Raji (cell line): ENCODE measurements around the gene MYO1G.

Experiments
- POLR2A ChIP-seq: IDR thresholded peaks from 2 replicates; pipeline ENCODE4 v1.6.1; 2011; ENCODE audit warnings: low read depth, low read length, control low read depth; ENCODE audit not compliant: insufficient read depth

MYO1G gene

DNA sequence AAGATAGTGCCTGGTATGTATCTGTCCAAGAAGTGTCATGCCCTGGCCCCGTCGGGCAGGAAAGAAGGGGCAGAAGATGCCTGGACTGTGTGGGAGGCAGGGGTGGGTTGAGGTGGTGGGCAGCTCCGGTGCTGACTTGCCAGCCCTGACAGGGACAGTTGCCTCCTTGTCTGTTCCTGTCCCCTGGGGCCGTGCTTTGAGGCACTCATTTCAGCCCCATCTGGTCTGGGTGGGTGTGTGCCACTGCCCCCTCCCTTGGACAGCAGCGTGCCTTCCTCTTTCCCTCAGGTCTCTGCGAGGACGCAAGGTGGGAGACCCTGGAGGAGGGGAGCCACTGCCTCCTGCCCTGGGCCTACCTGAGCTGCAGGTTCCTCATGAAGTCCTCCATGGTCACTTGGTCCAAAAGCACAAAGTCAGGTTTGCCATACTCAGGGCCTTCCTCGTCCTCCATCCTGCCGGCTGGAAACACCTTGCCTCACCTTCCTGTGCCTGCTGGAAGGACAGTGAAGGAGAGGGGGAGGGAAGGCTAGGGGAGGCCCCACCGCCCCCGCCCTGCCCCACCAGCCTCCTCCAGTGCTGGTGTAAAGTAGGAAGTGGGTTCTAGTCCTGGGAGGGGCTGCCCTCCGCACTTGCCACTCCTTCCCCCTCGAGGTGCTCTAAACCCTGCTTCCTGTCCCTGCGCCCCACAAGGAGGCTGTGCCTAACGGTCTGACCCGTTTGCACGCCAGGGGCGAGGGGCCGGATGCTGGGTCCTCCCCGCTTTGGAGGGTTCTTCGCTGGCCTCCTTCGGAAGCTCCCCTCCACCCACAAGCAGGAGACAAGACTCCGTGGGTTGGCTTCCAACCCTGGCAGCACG lies at the start of gene MYO1G:
Gene MYO1G, minus strand, starts transcription at position 505 of the 856 bp plus-strand sequence. Its CDS starts 54 bp downstream, at position 451.
- peak; percentile 56 for TF ChIP-seq POLR2A

DNA sequence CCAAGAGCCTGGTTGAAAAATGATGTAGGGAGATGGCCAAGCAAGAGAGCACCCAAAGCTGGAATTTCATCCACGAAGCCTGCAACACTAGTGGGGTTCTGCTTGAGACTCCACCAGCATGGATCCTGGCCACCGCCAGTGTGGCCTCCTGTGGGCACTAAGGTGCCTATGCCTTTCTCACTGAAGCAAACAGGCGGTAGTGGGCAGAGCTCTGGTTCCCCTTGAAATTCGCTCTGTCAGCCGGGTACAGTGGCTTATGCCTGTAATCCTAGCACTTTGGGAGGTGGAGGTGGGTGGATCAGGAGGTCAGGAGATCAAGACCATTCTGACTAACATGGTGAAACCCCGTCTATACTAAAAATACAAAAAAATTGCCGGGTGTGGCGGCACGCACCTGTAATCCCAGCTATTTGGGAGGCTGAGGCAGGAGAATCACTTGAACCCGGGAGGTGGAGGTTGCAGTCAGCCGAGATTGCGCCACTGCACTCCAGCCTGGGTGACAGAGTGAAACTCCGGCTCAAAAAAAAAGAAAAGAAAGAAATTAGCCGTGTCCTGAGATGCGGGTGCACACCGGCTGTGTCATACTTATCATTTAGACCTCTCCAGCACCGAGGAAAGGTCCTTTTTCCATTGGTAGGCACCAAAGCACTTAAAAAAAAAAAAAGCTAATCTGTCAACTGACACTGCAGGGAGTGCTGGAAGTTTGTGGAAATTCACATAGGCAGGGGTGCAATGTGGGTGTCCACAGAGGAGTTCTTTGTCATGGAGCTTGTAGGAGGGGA lies 49.5 kb upstream of the MYO1G start:
- no peak for TF ChIP-seq POLR2A

GRCh38 chr7:45027774-45028114 lies 48.9 kb upstream of the MYO1G start:
- TF ChIP-seq POLR2A: no peak

DNA sequence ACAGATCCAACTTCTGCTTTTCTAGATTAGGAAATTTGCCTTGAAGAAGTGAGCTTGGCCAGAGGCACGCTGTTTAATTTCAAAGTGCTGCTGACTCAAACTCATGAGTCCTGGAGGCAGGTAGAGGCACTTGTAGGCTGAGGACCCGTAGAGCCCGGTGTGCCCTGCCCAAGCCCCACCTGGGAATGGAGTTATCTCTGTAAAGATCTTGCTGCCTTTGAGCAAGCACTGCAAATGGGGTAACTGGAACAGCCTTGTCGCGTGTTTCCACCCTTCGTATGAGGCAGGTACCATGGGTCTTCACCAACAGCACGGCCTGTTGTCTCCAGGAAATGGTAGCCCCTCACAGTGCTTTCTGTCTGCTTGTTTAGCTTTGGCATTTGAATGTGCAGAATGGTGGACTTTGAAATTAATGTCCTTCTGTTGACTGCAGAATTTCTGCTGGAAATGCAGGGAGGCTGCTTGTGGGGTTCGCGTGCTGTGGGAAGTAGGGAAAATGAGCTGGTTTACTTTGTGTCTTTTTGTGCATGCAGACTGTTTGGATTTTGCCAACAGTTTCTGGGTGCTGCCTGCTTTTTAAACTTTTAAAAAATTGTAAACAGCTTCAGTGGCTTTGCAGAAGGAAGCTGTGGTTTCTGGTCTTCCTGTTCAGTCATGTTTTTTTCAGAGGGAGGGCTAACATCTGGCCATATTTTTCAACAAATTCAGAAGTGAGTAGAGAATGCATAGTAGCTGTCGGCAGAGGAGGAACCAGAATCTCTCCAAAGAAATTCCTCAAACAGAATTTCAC lies 48.4 kb upstream of the MYO1G start:
- peak; percentile 26; the same call in 1 of the 2 replicates for TF ChIP-seq POLR2A

GRCh38 chr7:45026013-45026412 lies 47.2 kb upstream of the MYO1G start:
- no peak for TF ChIP-seq POLR2A

DNA sequence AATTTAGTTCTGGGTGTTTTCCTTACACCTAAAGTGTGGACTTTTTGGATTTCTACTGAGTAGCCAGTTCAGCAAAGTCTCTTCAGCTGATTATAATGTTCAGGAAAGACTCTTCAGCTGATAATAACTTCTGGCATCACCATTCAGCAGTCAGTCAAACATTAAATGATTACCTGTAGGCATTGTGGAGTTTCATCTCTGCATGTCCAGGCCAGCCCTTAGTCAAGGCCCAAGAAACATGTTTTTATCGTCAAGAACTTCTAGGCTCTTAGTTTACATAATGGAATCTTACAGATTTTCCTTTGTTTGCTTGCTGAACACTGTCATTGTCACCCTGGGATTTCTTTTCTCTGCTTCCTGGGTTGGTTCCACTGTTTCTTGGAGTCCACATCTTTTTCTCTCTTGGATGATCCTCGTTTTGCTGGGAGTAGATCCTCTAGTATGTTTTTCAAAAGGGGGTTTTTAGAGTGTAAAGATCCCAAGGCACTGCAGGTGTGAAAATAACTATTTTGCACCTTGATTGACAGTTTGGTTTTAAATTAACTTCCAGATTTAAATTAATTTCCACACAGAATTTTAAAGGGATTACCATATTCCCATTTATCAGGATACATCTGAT lies 45.4 kb upstream of the MYO1G start:
- no peak for TF ChIP-seq POLR2A

- no peak for TF ChIP-seq POLR2A
Observed at GRCh38 chr7:45021604-45022296, 42.9 kb upstream of the MYO1G start.

DNA sequence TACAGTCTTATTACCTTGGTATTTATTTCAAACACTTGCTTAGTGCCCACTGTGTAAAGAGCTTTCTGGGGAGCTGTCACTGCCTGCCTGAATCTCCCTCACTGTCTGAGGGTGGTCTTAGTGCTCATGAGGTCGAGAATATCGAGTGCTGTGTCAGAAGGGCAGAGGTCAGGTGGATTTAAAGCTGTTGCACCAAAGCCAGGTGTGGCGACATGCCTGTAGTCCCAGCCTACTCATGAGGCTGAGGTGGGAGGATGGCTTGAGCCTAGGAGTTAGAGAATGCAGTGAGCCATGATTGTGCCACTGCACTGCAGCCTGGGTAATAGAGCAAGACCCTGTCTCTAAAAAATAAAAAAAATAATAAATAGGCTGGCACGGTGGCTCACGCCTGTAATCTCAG lies 42.1 kb upstream of the MYO1G start:
- no peak for TF ChIP-seq POLR2A

- TF ChIP-seq POLR2A: no peak
Observed at GRCh38 chr7:45017253-45017652, 38.4 kb upstream of the MYO1G start.

GRCh38 chr7:45015313-45015712 lies 36.5 kb upstream of the MYO1G start:
- TF ChIP-seq POLR2A: no peak

DNA sequence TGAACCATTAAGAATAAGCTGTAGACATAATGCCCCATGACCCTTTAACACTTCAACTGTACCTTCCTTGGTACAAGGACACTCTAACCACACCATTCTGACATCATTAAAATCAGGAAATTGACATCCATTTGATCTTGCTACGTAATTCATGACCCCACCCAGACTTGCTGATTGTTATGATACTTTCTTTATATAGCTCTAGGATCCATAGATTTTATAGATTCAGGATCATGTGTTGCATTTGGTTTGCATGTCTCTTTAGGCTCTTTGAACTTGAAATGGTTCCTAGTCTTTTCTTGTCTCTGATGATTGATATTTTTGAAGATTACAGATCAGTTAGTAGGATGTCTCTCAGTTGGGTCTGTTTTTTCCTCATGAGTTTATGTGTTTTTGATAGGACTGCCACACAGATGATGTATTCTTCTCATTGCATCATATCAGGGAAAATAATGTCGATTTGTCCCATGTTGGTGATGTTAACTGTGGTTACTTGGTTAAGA lies 34.7 kb upstream of the MYO1G start:
- TF ChIP-seq POLR2A: no peak

GRCh38 chr7:45007571-45008328 lies 28.9 kb upstream of the MYO1G start:
- TF ChIP-seq POLR2A: no peak

DNA sequence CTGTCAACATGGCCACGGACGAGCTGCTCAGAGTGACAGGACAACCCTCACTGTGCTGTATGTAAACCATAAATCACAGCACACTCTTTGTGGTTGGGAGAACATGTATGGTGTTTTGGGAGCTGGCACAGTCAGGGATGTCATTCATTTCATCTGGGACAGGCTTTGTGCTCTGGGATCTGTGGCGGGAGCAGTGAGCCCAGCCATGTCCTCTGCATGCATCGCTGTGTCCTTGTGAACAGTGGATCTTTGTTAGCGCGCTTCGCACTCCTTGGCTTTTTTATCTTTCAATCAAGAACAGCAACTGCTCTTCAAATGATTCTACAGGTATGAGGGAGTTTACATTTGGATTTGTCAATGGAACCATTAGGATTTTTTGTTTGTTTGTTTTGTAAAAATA lies 28.3 kb upstream of the MYO1G start:
- TF ChIP-seq POLR2A: no peak

GRCh38 chr7:45003789-45004188 lies 25.0 kb upstream of the MYO1G start:
- TF ChIP-seq POLR2A: no peak

DNA sequence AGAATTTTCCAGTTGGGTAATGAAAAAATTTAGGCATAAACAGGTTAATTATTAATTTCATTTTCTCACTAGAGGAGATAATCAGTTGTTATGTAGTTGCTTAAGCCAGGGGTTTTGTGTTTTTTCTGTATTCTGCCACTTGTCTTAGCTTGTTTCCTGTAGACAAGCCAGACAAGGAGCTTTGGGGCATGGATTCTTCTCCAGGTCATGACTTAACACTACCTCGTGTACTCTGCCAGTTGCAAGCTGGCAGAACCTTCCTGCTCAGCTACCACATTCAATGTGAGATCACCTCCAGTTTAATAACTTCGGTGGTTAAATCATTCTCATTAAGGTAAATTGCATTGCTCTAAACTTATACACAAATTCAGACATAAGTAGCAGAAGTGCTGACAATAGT lies 23.0 kb upstream of the MYO1G start:
- TF ChIP-seq POLR2A: no peak
